ENCODE results near the gene ACOT8. TPM values are rescaled to one million over a fixed set of nuclear protein-coding genes. Genes with fewer than 3 reads are reported as not detected.

Gene ACOT8
- total RNA-seq, 1 experiment from 2014 or later, result 36.2 TPM

GRCh38 chr20:45848969-45849582 is 8.1 kb downstream of the ACOT8 start:
- Histone ChIP-seq H3K4me1 (no peaks in the 10 kb centered on the region), H3K36me3 (ENCODE audit: control insufficient read depth, insufficient read depth, low read length) (0 out of 2 replicates have a peak, but pooled peaks cover under 1% of the 10 kb centered on the region), H3K4me3 (ENCODE audit: low read depth, low read length) (no peak overlapping the region), H3K9me3 (no peaks in the 10 kb centered on the region), H3K27me3 (replicated peaks; ENCODE audit: control insufficient read depth, insufficient read depth, low read length) (no peaks in the 10 kb centered on the region)
- H3K27ac Mint-ChIP-seq (ENCODE audit: unreplicated experiment), result no peak overlapping the region
- intact Hi-C loops (cut with micrococcal nuclease; ENCODE audit: unreplicated experiment), result no loop called here
- peaks cover 19% of the 10 kb centered on the region for H3K36me3 Mint-ChIP-seq (ENCODE audit: insufficient read depth, unreplicated experiment)
- POLR2A ChIA-PET, result no interaction called here
- no peak for DNase-seq
- no peak overlapping the region for H3K4me3 Mint-ChIP-seq (ENCODE audit: unreplicated experiment)
- TF ChIP-seq, protein P1, sequence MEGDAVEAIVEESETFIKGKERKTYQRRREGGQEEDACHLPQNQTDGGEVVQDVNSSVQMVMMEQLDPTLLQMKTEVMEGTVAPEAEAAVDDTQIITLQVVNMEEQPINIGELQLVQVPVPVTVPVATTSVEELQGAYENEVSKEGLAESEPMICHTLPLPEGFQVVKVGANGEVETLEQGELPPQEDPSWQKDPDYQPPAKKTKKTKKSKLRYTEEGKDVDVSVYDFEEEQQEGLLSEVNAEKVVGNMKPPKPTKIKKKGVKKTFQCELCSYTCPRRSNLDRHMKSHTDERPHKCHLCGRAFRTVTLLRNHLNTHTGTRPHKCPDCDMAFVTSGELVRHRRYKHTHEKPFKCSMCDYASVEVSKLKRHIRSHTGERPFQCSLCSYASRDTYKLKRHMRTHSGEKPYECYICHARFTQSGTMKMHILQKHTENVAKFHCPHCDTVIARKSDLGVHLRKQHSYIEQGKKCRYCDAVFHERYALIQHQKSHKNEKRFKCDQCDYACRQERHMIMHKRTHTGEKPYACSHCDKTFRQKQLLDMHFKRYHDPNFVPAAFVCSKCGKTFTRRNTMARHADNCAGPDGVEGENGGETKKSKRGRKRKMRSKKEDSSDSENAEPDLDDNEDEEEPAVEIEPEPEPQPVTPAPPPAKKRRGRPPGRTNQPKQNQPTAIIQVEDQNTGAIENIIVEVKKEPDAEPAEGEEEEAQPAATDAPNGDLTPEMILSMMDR (IDR thresholded peaks at IDR 0.05; ENCODE audit: insufficient read depth in 1 of 2, low read depth in 1 of 2, low read length in 1 of 2, severe bottlenecking in 1 of 2, unreplicated experiment in 1 of 2), result no peak
- peaks cover 6% of the 10 kb centered on the region for H3K4me1 Mint-ChIP-seq (ENCODE audit: low read depth, unreplicated experiment)
- BruUV-seq (replicated peaks), result no TSS peak
- CTCF ChIA-PET, result no interaction called here
- no peaks in the 10 kb centered on the region for H3K9me3 Mint-ChIP-seq (ENCODE audit: unreplicated experiment)
- H3K27me3 Mint-ChIP-seq (ENCODE audit: insufficient read depth, unreplicated experiment), result no peaks in the 10 kb centered on the region

DNA sequence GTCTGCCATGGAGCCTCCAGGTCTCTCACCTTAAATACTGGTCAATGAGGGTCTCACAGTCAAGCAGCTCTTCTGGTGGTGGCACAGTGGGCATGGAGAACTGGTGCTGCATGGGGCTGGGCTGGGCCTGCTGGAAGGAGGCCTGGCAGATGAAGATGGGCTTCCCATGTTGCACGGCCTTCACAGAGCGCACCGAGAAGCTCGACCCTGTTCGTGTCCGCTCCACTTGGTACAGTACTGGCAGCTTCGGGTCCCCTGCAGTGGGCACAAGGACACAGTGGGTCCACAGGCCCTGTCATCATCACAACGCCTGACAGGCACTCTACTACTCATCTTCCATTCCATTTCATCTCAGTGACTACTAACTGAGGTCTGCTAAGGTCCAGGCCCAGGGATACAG is 8.8 kb downstream of the ACOT8 start:
- H3K27me3 ChIP-seq (replicated peaks; ENCODE audit: control insufficient read depth, insufficient read depth, low read length), result no peaks in the 10 kb centered on the region
- Mint-ChIP-seq H3K9me3 (ENCODE audit: unreplicated experiment) (no peaks in the 10 kb centered on the region), H3K4me3 (ENCODE audit: unreplicated experiment) (no peak overlapping the region), H3K27ac (ENCODE audit: unreplicated experiment) (no peak overlapping the region), H3K4me1 (ENCODE audit: low read depth, unreplicated experiment) (peaks cover 2% of the 10 kb centered on the region), H3K36me3 (ENCODE audit: insufficient read depth, unreplicated experiment) (peaks cover 22% of the 10 kb centered on the region), H3K27me3 (ENCODE audit: insufficient read depth, unreplicated experiment) (no peaks in the 10 kb centered on the region)
- intact Hi-C loops (cut with micrococcal nuclease; ENCODE audit: unreplicated experiment), result no loop called here
- no peak for DNase-seq
- no TSS peak for BruUV-seq (replicated peaks)
- 0 out of 2 replicates have a peak, but pooled peaks cover 2% of the 10 kb centered on the region for H3K36me3 ChIP-seq (ENCODE audit: control insufficient read depth, insufficient read depth, low read length)
- ChIA-PET POLR2A (no interaction called here), CTCF (no interaction called here)
- TF ChIP-seq, protein P1 (IDR thresholded peaks at IDR 0.05; ENCODE audit: insufficient read depth in 1 of 2, low read depth in 1 of 2, low read length in 1 of 2, severe bottlenecking in 1 of 2, unreplicated experiment in 1 of 2), result no peak
- H3K4me3 ChIP-seq (ENCODE audit: low read depth, low read length), result no peak overlapping the region
- H3K4me1 ChIP-seq, result no peaks in the 10 kb centered on the region
- no peaks in the 10 kb centered on the region for H3K9me3 ChIP-seq

DNA sequence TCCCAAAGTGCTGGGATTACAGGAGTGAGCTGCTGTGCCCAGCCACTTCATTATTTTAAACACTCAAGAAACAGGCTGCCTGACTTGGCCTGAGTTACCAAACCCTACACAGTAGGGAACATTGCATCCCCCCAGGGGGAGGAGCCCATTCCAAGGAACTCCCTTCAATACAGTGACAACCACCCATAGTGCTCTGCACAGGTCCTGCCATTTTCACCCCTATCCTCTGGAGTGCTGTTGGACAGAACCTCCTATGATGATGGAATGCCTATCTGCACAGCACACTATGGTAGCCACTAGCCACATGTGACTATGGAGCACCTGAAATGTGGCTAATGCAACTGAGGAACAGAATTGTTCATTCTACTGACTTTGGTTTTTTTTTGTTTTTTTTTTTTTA is 11.7 kb downstream of the ACOT8 start:
- ChIA-PET CTCF (no interaction called here), POLR2A (no interaction called here)
- Mint-ChIP-seq H3K4me3 (ENCODE audit: unreplicated experiment) (no peak overlapping the region), H3K4me1 (ENCODE audit: low read depth, unreplicated experiment) (no peaks in the 10 kb centered on the region), H3K9me3 (ENCODE audit: unreplicated experiment) (no peaks in the 10 kb centered on the region), H3K27me3 (ENCODE audit: insufficient read depth, unreplicated experiment) (no peaks in the 10 kb centered on the region), H3K27ac (ENCODE audit: unreplicated experiment) (no peak overlapping the region), H3K36me3 (ENCODE audit: insufficient read depth, unreplicated experiment) (peaks cover 42% of the 10 kb centered on the region)
- Histone ChIP-seq H3K4me3 (ENCODE audit: low read depth, low read length) (no peak overlapping the region), H3K4me1 (no peaks in the 10 kb centered on the region), H3K27me3 (replicated peaks; ENCODE audit: control insufficient read depth, insufficient read depth, low read length) (no peaks in the 10 kb centered on the region), H3K9me3 (no peaks in the 10 kb centered on the region), H3K36me3 (ENCODE audit: control insufficient read depth, insufficient read depth, low read length) (peaks cover 7% of the 10 kb centered on the region; the same call in 1 of the 2 replicates)
- BruUV-seq (replicated peaks), result no TSS peak
- TF ChIP-seq, protein P1 (IDR thresholded peaks at IDR 0.05; ENCODE audit: insufficient read depth in 1 of 2, low read depth in 1 of 2, low read length in 1 of 2, severe bottlenecking in 1 of 2, unreplicated experiment in 1 of 2), result no peak
- intact Hi-C loops (cut with micrococcal nuclease; ENCODE audit: unreplicated experiment), result no loop called here
- DNase-seq, result no peak
